Measurements from ENCODE around the gene NCAM2.

DNA sequence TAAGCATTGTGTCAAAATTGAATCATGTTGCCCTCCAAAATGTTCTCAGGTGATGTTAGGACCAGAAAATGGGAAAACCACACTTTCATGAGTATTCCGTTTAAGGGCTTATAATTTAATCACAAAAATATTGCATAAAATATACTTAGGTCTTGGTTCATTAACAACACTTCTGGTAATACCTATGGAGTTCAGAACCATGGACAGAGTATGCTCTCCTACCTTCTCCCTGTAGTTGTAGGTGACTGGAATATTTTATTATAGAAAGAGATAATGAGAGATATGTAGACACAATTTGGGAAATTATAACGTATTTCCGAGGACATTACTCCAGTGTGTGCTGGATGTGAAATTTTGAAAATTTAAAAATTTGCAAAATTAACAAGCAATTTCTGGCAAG, 232.5 kb downstream of the NCAM2 start:
- TF ChIP-seq, protein P1, sequence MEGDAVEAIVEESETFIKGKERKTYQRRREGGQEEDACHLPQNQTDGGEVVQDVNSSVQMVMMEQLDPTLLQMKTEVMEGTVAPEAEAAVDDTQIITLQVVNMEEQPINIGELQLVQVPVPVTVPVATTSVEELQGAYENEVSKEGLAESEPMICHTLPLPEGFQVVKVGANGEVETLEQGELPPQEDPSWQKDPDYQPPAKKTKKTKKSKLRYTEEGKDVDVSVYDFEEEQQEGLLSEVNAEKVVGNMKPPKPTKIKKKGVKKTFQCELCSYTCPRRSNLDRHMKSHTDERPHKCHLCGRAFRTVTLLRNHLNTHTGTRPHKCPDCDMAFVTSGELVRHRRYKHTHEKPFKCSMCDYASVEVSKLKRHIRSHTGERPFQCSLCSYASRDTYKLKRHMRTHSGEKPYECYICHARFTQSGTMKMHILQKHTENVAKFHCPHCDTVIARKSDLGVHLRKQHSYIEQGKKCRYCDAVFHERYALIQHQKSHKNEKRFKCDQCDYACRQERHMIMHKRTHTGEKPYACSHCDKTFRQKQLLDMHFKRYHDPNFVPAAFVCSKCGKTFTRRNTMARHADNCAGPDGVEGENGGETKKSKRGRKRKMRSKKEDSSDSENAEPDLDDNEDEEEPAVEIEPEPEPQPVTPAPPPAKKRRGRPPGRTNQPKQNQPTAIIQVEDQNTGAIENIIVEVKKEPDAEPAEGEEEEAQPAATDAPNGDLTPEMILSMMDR (IDR thresholded peaks at IDR 0.05; ENCODE audit: extremely low read depth in 1 of 2, insufficient read depth in 1 of 2, low read depth in 1 of 2, low read length in 2 of 2): no peak
- TF ChIP-seq POLR2A (IDR thresholded peaks at IDR 0.05; ENCODE audit: low read depth, low read length) (no peak), EZH2 (IDR thresholded peaks at IDR 0.05; ENCODE audit: borderline replicate concordance, low read depth, low read length, severe bottlenecking) (no peak), GATA2 (IDR thresholded peaks at IDR 0.05; ENCODE audit: insufficient read depth, insufficient read length, low read depth, low read length) (no peak), FOS (IDR thresholded peaks at IDR 0.05; ENCODE audit: borderline replicate concordance, insufficient read depth, low read length) (no peak), JUN (IDR thresholded peaks at IDR 0.05; ENCODE audit: borderline replicate concordance, insufficient read depth, insufficient read length, low read depth) (no peak)
- TF ChIP-seq, protein P2, sequence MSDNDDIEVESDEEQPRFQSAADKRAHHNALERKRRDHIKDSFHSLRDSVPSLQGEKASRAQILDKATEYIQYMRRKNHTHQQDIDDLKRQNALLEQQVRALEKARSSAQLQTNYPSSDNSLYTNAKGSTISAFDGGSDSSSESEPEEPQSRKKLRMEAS (IDR thresholded peaks at IDR 0.05; ENCODE audit: insufficient read depth, insufficient read length): no peak
